Measurements from ENCODE around the gene NCEH1.
"Not testable (repeated sequence)": the region's sequence is repeated elsewhere in the genome, so short reads cannot be mapped to it uniquely, and the experiment has no call there.

- TF ChIP-seq CTCF (IDR thresholded peaks at IDR 0.05); ZFX (IDR thresholded peaks at IDR 0.05; ENCODE audit: borderline replicate concordance): not testable (repeated sequence)
Observed at GRCh38 chr3:172760416-172760815, 49.5 kb upstream of the NCEH1 start.
